Prostate gland (tissue), 2 donors: ENCODE measurements around the gene EZH1. TPM values are rescaled to one million over a fixed set of nuclear protein-coding genes. Genes with fewer than 3 reads are reported as not detected.

Experiments used
- DNase-seq: peaks from one replicate; pipeline ENCODE4 v3.0.0-alpha.2; 2019; ENCODE audit warnings: low spot score
- H3K27ac ChIP-seq, 2 donors: fragments of 200-600 bp; sonication (generic); 2 replicates each; pipeline ENCODE4 v1.5.1; 2017 to 2019
- H3K27me3 ChIP-seq: fragments of 200-600 bp; sonication (generic); replicated peaks from 2 replicates; pipeline ENCODE4 v1.5.1; 2019; ENCODE audit not compliant: insufficient read depth
- H3K36me3 ChIP-seq, 2 donors: fragments of 200-600 bp; sonication (generic); 1 replicate in 1 of 2; 2 replicates in 1 of 2; pipeline versions ENCODE4 v1.5.1 to v1.8.1; 2017 to 2019
- H3K4me1 ChIP-seq: fragments of 200-600 bp; sonication (generic); replicated peaks from 2 replicates; pipeline ENCODE4 v1.5.1; 2019
- H3K4me3 ChIP-seq, 2 donors: fragments of 200-600 bp; sonication (generic); 2 replicates each; pipeline ENCODE4 v1.5.1; 2017 to 2019
- H3K9me3 ChIP-seq: fragments of 200-600 bp; sonication (generic); 2 replicates; pipeline ENCODE4 v1.5.1; 2017
- CTCF ChIP-seq, 4 experiments: fragments of 200-600 bp in 2 of 4; fragments of 450-650 bp in 2 of 4; sonication (generic) in 2 of 4; IDR thresholded peaks; 1 replicate in 3 of 4; 2 replicates in 1 of 4; pipeline ENCODE4 v1.5.1; 2016 to 2019; ENCODE audit warnings: antibody characterized with exemption in 4 of 4, mild to moderate bottlenecking in 2 of 4, moderate library complexity in 2 of 4
- POLR2A ChIP-seq: fragments of 450-650 bp; IDR thresholded peaks from one replicate; pipeline ENCODE4 v1.6.1; 2016; ENCODE audit warnings: antibody characterized with exemption, mild to moderate bottlenecking
- POLR2AphosphoS5 ChIP-seq: sonication (generic); formaldehyde crosslinking; IDR thresholded peaks from one replicate; pipeline ENCODE4 v1.6.1; 2017; ENCODE audit warnings: antibody characterized with exemption
- WGBS: methylation state at CpG from one replicate; pipeline ENCODE4 v1.1.5; 2018; 5-methylcytosine and 5-hydroxymethylcytosine counted together
- intact Hi-C: fragments of 100-400 bp; cut with DNase I; formaldehyde crosslinking; loops from one replicate; pipeline ENCODE4 v1.14.2; 2022
- total RNA-seq, 2 donors: library from RNA; depleted of rRNA; stranded (reverse); fragments of >200 nt; gene quantifications; one replicate each; pipeline ENCODE4 v1.1.0, GENCODE V29; 2016

Gene EZH1
- total RNA-seq = 10 to 100 TPM; 28.5 to 61.2 TPM

GRCh38 chr17:42744806-42745617, at the start of gene EZH1:
Gene EZH1 (minus strand): TSS chr17:42745040. CDS start chr17:42728941, 16,099 bp downstream.
- Histone ChIP-seq H3K4me1 (peaks cover 17% of the 10 kb centered on the region), H3K27ac (peak within 1 kb of the TSS; percentile 96 to 97), H3K4me3 (peak within 1 kb of the TSS; percentile 70 to 73), H3K36me3 (no peaks in the 10 kb centered on the region), H3K9me3 (no peaks in the 10 kb centered on the region), H3K27me3 (no peaks in the 10 kb centered on the region)
- TF ChIP-seq POLR2AphosphoS5 (peak; percentile 81), POLR2A (peak; percentile 76), CTCF (IDR thresholded peaks at IDR 0.05) (peak in 2 of 4 experiments; percentile 54 to 56)
- peak; percentile 87 for DNase-seq
- intact Hi-C loops = no loop called here
- 7% methylated on average over 27 of the region's 50 CpGs for WGBS

- no peak for TF ChIP-seq POLR2A
- no peak for TF ChIP-seq POLR2AphosphoS5
- no peak for TF ChIP-seq CTCF (IDR thresholded peaks at IDR 0.05)
- H3K4me3 ChIP-seq = no peak overlapping the region
- no peaks in the 10 kb centered on the region for H3K9me3 ChIP-seq
- no peaks in the 10 kb centered on the region for H3K27me3 ChIP-seq
- intact Hi-C loops = no loop called here
- 66% methylated on average over 5 of the region's 5 CpGs for WGBS
- H3K27ac ChIP-seq = no peak overlapping the region
- no peaks in the 10 kb centered on the region for H3K36me3 ChIP-seq
- DNase-seq = no peak
- H3K4me1 ChIP-seq = no peaks in the 10 kb centered on the region
Observed at GRCh38 chr17:42792545-42792944, 47.7 kb upstream of the EZH1 start.

- Histone ChIP-seq H3K27ac (no peak overlapping the region), H3K4me1 (no peaks in the 10 kb centered on the region)
- TF ChIP-seq POLR2A (no peak), POLR2AphosphoS5 (no peak), CTCF (IDR thresholded peaks at IDR 0.05) (no peak)
Observed at GRCh38 chr17:42791948-42792347, 47.1 kb upstream of the EZH1 start.

GRCh38 chr17:42787266-42787665, 42.4 kb upstream of the EZH1 start:
- no peaks in the 10 kb centered on the region for H3K9me3 ChIP-seq
- no peak for DNase-seq
- TF ChIP-seq POLR2AphosphoS5 (no peak), CTCF (IDR thresholded peaks at IDR 0.05) (no peak)
- WGBS = 84% methylated on average over 11 of the region's 11 CpGs
- no peaks in the 10 kb centered on the region for H3K4me1 ChIP-seq
- intact Hi-C loops = no loop called here
- H3K4me3 ChIP-seq = no peak overlapping the region
- no peak overlapping the region for H3K27ac ChIP-seq
- H3K27me3 ChIP-seq = no peaks in the 10 kb centered on the region
- no peaks in the 10 kb centered on the region for H3K36me3 ChIP-seq

More at GRCh38 chr17:42791948-42792347, 47.1 kb upstream of the EZH1 start:
- no peak for DNase-seq
- H3K27me3 ChIP-seq = no peaks in the 10 kb centered on the region
- H3K9me3 ChIP-seq = no peaks in the 10 kb centered on the region
- intact Hi-C loops = no loop called here
- no peak overlapping the region for H3K4me3 ChIP-seq
- H3K36me3 ChIP-seq = no peaks in the 10 kb centered on the region
- WGBS = 62% methylated on average over 2 of the region's 2 CpGs
